HFF-Myc (cell line): ENCODE data around the gene LYAR.

Experiments used
- DNase-seq: peaks from one replicate; pipeline ENCODE4 v3.0.0-alpha.2; 2011; ENCODE audit warnings: low read depth; ENCODE audit errors: extremely low read depth
- H3K4me3 ChIP-seq: replicated peaks from 2 replicates; pipeline ENCODE4 v1.5.1; 2011; ENCODE audit warnings: low read depth, mild to moderate bottlenecking, control low read depth, low read length
- TF ChIP-seq, protein P1 (sequence below): IDR thresholded peaks from 2 replicates; pipeline ENCODE4 v1.5.1; 2012; ENCODE audit warnings: mild to moderate bottlenecking, low read depth, low read length, control low read depth; ENCODE audit errors: missing control alignments

Gene LYAR

DNA sequence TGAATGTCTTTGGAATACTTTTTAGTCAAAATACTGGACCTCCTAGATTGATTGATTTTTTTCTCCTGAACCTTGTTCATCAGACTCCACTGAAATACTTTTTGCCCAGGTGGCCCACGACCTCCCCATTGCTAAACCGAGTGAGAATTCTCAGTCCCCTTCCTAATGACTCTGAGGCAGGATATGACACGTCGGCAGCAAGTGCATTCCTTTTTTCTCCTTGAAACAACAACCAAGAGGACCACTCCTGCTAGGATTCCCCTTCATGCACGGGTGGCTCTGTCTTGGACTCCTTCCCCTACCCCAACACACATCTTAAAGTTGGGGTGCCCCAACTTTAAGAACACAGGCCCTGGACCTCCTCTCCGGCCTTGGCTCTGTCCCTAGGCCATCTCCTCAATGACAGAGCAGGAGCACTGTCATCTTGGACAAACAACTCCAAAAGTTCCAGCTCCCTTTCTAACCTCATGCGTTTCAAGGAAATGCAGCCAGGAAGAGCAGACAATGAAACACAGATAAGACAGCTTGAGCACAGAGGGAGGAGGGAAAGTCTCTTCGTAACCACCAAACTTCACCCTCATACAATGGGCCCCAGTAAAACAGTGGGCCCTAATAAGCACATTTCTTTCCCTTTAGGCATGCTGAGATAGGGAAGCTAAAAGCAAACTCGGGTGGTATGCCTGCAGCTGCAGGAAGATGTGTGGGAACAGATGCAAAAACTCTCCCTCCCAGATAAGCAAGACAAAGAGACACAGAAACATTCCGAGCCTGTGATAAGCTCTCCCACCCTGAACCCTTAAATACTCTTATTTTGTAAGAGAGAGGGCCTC, 34.0 kb upstream of the LYAR start:
- TF ChIP-seq, protein P1, sequence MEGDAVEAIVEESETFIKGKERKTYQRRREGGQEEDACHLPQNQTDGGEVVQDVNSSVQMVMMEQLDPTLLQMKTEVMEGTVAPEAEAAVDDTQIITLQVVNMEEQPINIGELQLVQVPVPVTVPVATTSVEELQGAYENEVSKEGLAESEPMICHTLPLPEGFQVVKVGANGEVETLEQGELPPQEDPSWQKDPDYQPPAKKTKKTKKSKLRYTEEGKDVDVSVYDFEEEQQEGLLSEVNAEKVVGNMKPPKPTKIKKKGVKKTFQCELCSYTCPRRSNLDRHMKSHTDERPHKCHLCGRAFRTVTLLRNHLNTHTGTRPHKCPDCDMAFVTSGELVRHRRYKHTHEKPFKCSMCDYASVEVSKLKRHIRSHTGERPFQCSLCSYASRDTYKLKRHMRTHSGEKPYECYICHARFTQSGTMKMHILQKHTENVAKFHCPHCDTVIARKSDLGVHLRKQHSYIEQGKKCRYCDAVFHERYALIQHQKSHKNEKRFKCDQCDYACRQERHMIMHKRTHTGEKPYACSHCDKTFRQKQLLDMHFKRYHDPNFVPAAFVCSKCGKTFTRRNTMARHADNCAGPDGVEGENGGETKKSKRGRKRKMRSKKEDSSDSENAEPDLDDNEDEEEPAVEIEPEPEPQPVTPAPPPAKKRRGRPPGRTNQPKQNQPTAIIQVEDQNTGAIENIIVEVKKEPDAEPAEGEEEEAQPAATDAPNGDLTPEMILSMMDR, result no peak
- no peak for DNase-seq
- no peak overlapping the region for H3K4me3 ChIP-seq

DNA sequence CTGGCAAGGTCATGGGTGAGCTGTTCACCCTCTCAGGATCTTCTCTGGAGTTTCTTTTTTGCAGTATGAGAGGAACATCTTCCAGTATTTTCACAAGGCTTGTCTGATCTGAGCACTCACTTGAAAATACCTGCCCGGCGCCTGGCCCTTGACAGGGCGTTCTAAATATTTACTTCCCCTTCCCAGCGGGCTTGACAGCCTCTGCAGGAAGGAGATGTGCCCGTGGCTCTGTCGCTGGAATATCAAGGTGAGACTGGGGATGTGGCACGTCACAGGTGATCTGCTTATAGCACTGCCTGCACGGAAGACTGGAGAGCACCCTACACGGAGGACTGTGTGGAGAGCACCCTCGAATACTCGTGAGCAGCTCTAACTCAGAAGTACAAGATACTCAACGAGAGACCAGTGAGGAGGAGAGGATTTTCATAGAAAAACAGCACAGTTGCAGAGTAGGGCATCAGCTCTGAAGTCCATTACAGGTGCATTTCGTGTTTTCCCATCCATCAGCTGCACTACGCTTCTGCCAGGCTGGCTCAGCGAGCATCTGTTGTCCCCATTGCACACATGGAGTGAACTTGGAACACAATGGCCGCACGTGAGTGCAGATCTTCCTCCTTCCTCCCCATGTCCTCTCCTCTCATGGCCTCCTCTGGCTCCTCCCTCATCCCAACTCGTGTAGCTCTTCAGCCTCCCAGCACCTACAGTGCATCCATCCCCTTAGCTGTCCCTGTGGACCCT, 32.2 kb upstream of the LYAR start:
- DNase-seq, result no peak
- TF ChIP-seq, protein P1, result no peak
- no peak overlapping the region for H3K4me3 ChIP-seq

DNA sequence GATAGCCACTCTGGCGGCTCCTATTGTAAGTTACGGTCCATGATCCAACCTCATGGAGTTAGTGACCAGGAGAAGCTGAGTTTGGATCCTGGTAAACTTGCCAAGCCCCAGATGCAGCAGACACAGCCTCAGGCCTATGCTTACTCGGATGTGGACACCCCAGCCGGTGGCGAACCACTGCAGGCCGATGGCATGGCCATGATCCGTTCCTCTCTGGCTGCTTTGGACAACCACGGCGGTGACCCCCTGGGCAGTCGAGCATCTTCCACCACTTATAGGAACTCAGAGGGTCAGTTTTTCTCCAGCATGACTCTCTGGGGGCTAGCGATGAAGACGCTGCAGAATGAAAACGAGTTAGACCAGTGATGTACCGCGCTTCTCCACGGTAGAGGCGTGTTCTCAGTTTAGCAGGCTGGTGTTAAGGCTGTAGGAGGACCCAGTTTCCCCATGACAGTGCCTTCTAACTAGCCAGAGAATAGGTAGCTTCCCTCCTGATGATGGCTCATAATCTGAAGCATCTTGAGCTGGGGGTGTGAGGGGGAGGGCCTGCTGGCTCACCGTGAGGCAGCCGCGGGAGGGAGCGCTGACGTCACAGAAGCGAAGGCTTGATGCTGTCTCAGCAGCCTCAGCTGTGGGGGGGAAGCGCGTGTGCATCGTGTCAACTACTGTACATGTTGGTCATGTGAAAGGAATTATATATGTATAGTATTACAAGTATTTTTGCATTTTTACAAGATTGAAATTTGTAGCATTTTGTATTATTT, 31.2 kb upstream of the LYAR start:
- TF ChIP-seq, protein P1, result no peak
- DNase-seq, result no peak

DNA sequence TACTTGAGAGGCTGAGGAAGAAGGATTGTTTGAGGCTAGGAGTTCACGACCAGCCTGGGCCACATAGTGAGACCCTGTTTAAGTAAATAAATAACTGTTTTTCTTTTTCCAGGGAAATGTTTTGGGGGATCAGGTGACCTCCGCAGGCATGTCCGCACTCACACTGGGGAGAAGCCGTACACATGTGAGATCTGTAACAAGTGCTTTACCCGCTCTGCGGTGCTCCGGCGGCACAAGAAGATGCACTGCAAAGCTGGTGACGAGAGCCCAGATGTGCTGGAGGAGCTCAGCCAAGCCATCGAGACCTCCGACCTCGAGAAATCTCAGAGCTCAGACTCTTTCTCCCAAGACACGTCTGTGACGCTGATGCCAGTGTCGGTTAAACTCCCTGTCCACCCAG, 30.6 kb upstream of the LYAR start:
- H3K4me3 ChIP-seq, result no peak overlapping the region
- TF ChIP-seq, protein P1, result no peak
- no peak for DNase-seq

More for the DNA sequence above, 31.2 kb upstream of the LYAR start:
- no peak overlapping the region for H3K4me3 ChIP-seq

DNA sequence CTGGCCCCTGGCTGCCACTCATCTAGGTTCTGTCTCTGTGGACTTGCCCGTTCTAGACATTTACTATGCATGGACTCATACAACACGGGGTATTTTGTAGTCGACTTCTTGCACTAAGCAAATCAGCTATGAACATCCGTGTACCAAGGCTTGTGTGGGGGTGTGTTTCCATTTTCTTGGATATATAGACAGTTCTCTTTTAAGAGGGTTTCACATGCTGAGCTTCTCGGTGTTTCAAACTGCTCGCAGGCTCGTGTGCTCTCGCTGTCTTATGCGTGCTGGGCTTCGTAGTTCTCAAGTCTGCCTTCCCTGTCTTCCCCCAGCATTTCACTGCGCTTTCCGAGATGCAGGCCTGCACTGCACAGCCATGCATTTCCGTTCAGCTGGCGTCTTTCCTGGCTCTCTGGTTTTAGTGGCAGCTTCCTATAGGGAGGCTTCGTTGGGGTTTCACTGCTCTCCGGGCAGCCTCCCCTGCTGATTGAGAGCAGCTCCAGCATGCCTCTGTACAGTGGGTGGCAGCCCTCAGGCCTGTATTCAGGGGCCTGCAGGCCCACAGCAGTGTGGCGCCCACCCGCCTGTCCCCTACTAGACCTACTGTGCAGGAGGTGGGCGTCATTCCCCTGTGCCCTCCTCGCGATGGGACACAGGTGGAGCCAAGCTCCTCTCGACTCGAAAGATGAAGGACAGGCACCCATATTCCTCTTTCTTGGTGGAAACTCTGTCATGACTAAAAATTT, 27.7 kb upstream of the LYAR start:
- TF ChIP-seq, protein P1, result no peak
- no peak for DNase-seq
- no peak overlapping the region for H3K4me3 ChIP-seq

DNA sequence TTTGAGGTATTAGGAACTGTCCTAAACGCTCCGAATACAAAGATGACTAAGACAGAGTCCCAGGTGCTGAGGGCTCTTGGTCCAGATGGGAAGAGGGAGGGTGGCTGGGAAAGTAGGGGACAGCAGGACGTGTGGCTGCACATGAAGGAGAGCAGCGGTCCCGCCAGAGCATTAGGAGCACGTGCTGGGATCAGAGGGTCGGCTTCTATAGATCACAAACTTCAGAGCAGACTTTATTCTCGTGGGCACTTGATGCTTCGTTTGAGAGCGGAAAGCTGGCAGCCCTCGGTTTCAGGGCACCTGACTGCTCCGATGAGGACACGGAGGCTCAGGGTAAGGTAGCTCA, 26.2 kb upstream of the LYAR start:
- TF ChIP-seq, protein P1, result no peak
- DNase-seq, result no peak
- no peak overlapping the region for H3K4me3 ChIP-seq
